Vagina (tissue), 2 donors: Measurements from ENCODE around the gene C11orf54. TPM values are rescaled to one million over a fixed set of nuclear protein-coding genes. Genes with fewer than 3 reads are reported as not detected.
"Not testable (repeated sequence)": the region's sequence is repeated elsewhere in the genome, so short reads cannot be mapped to it uniquely, and the experiment has no call there.

Experiments used
- DNase-seq, 2 donors: peaks; one replicate each; pipeline ENCODE4 v3.0.0-alpha.2; 2017; ENCODE audit errors: extremely low spot score in 2 of 2
- H3K27ac ChIP-seq: fragments of 200-600 bp; sonication (generic); one replicate; pipeline ENCODE4 v1.5.1; 2019
- H3K27me3 ChIP-seq: fragments of 200-600 bp; sonication (generic); one replicate; pipeline ENCODE4 v1.5.1; 2019
- H3K36me3 ChIP-seq, 2 donors: fragments of 200-600 bp; sonication (generic); one replicate each; pipeline ENCODE4 v1.5.1; 2017 to 2019
- H3K4me1 ChIP-seq: fragments of 200-600 bp; sonication (generic); one replicate; pipeline ENCODE4 v1.5.1; 2019
- H3K4me3 ChIP-seq, 2 donors: fragments of 200-600 bp; sonication (generic); 1 replicate in 1 of 2; 2 replicates in 1 of 2; pipeline ENCODE4 v1.5.1; 2016 to 2019
- H3K9me3 ChIP-seq: fragments of 200-600 bp; sonication (generic); one replicate; pipeline ENCODE4 v1.5.1; 2019
- CTCF ChIP-seq, 3 experiments: fragments of 450-650 bp in 2 of 3; fragments of 200-600 bp in 1 of 3; sonication (generic) in 1 of 3; IDR thresholded peaks; one replicate each; pipeline ENCODE4 v1.5.1; 2017 to 2019; ENCODE audit warnings: antibody characterized with exemption in 3 of 3, mild to moderate bottlenecking in 2 of 3, moderate library complexity in 2 of 3
- POLR2A ChIP-seq, 2 donors: fragments of 450-650 bp; IDR thresholded peaks; one replicate each; pipeline ENCODE4 v1.6.1; 2017; ENCODE audit warnings: antibody characterized with exemption in 2 of 2, mild to moderate bottlenecking in 2 of 2, moderate library complexity in 2 of 2
- POLR2AphosphoS5 ChIP-seq, 2 donors: sonication (generic); formaldehyde crosslinking; IDR thresholded peaks; one replicate each; pipeline ENCODE4 v1.9.0; 2017; ENCODE audit warnings: antibody characterized with exemption in 2 of 2, mild to moderate bottlenecking in 2 of 2, low read depth in 1 of 2; ENCODE audit not compliant: insufficient read depth in 1 of 2
- intact Hi-C: fragments of 100-400 bp; cut with DNase I; formaldehyde crosslinking; loops from one replicate; pipeline ENCODE4 v1.15.1; 2023
- total RNA-seq: library from RNA; depleted of rRNA; stranded (reverse); fragments of >200 nt; gene quantifications from one replicate; pipeline ENCODE4 v1.2.3, GENCODE V29; 2016

Gene C11orf54
- total RNA-seq, 1 donor from 2014 or later: 19.4 TPM

DNA sequence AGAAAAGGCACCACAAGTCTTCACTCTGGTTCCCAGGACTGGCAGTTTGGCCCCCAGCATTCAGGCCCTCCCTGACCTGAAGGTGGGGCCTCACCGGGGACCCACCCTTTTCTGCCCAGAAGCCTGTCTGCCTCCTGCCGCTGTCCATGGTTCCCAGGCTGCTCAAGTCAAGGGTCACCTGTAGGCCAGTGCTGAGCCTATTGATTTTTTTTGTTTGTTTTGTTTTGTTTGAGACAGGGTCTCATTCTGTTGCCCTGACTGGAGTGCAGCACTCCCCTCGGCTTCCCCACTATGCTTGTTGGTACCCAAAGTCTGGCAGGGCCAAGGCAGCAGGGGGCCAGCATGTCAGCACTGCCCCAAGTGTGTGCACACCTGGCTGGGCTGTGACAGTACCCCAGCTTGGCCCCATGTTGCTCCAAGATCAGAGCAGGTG, 31.6 kb downstream of the C11orf54 start:
- Histone ChIP-seq H3K27ac (no peak overlapping the region), H3K9me3 (no peaks in the 10 kb centered on the region), H3K36me3 (no peaks in the 10 kb centered on the region), H3K4me3 (no peak overlapping the region), H3K4me1 (no peaks in the 10 kb centered on the region), H3K27me3 (no peaks in the 10 kb centered on the region)
- DNase-seq: no peak
- no peak for TF ChIP-seq POLR2A (IDR thresholded peaks at IDR 0.05)
- TF ChIP-seq POLR2AphosphoS5 (IDR thresholded peaks at IDR 0.05; ENCODE audit: insufficient read depth in 1 of 2, low read depth in 1 of 2): no peak
- no peak for TF ChIP-seq CTCF (IDR thresholded peaks at IDR 0.05)
- intact Hi-C loops: no loop called here

DNA sequence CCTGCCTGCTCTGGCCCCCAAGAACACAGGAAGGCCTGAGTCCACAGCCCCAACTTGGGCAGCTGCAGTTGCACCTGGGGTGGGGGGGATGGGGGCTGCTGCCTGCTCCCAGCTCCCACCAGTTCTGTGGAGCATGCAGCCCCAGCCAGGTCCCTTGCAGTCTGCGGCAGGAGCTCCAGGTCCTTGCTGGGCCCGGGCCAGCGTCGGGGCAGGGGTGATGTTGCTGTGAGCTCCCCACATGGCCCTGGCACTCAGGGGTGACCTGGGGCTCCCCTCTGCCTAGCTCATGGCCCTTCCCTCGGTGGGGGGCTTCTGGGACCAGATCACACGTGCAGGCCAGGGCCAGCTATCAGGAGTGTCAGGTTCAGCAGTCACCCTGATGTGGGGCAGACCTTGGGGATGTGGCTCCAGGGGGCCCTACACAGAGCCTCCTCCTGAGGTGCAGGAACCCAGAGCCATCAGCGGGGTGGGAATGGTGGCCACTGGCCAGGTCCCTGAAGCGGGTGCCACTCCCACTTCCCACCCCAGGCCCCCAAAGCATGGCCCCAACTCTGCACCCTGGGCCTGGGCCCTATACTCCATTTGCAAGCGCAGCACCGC, 32.2 kb downstream of the C11orf54 start:
- Histone ChIP-seq H3K9me3 (no peaks in the 10 kb centered on the region), H3K27me3 (no peaks in the 10 kb centered on the region), H3K4me3 (no peak overlapping the region), H3K4me1 (no peaks in the 10 kb centered on the region), H3K36me3 (no peaks in the 10 kb centered on the region), H3K27ac (no peak overlapping the region)
- DNase-seq: no peak
- TF ChIP-seq CTCF (IDR thresholded peaks at IDR 0.05): no peak
- no peak for TF ChIP-seq POLR2AphosphoS5 (IDR thresholded peaks at IDR 0.05; ENCODE audit: insufficient read depth in 1 of 2, low read depth in 1 of 2)
- no peak for TF ChIP-seq POLR2A (IDR thresholded peaks at IDR 0.05)
- intact Hi-C loops: no loop called here

- H3K36me3 ChIP-seq, intact Hi-C loops, H3K4me3 ChIP-seq, H3K4me1 ChIP-seq, H3K27ac ChIP-seq, H3K9me3 ChIP-seq, DNase-seq, H3K27me3 ChIP-seq: not testable (repeated sequence)
Measured at GRCh38 chr11:93774560-93774959, 33.1 kb downstream of the C11orf54 start.

DNA sequence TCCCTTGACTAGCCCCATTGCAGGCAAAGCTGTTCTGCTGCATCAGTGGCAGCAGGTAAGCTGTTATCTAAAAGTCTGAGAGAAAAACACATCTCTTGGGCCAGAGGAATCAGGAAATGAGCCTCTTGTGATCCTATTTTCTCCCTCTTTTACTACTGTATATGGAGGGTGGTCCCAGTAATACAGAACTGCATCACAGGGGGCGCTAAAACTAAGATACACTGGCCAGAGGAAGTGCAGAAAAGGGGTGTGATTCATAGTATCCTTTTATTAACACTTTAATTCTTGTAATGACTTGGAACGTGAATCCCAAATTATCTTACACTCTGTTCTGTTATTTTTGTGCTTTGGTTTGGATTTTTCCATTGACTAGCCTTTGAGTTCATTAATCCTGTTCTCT, 33.8 kb downstream of the C11orf54 start:
- Histone ChIP-seq H3K27ac (no peak overlapping the region), H3K4me1 (no peaks in the 10 kb centered on the region), H3K27me3 (no peaks in the 10 kb centered on the region), H3K9me3 (no peaks in the 10 kb centered on the region), H3K4me3 (no peak overlapping the region), H3K36me3 (no peaks in the 10 kb centered on the region)
- TF ChIP-seq POLR2AphosphoS5 (IDR thresholded peaks at IDR 0.05; ENCODE audit: insufficient read depth in 1 of 2, low read depth in 1 of 2) (no peak), CTCF (IDR thresholded peaks at IDR 0.05) (no peak), POLR2A (IDR thresholded peaks at IDR 0.05) (no peak)
- intact Hi-C loops: no loop called here
- no peak for DNase-seq

- TF ChIP-seq POLR2AphosphoS5 (IDR thresholded peaks at IDR 0.05; ENCODE audit: insufficient read depth in 1 of 2, low read depth in 1 of 2) (no peak), POLR2A (IDR thresholded peaks at IDR 0.05) (no peak), CTCF (IDR thresholded peaks at IDR 0.05) (no peak)
- H3K9me3 ChIP-seq: no peaks in the 10 kb centered on the region
- DNase-seq: no peak
- no peaks in the 10 kb centered on the region for H3K27me3 ChIP-seq
- H3K4me3 ChIP-seq: peak overlapping the region; percentile 90 to 99
- no peaks in the 10 kb centered on the region for H3K36me3 ChIP-seq
- peaks cover 36% of the 10 kb centered on the region for H3K4me1 ChIP-seq
- peak overlapping the region; percentile 89 for H3K27ac ChIP-seq
- intact Hi-C loops: no loop called here
Measured at GRCh38 chr11:93783362-93783761, 41.9 kb downstream of the C11orf54 start.
